Vagina (tissue), 2 donors: ENCODE data around the gene DBF4B. TPM values are rescaled to one million over a fixed set of nuclear protein-coding genes. Genes with fewer than 3 reads are reported as not detected.

Experiments used
- DNase-seq, 2 donors: peaks; one replicate each; pipeline ENCODE4 v3.0.0-alpha.2; 2017; ENCODE audit errors: extremely low spot score in 2 of 2
- H3K27ac ChIP-seq: fragments of 200-600 bp; sonication (generic); one replicate; pipeline ENCODE4 v1.5.1; 2019
- H3K27me3 ChIP-seq: fragments of 200-600 bp; sonication (generic); one replicate; pipeline ENCODE4 v1.5.1; 2019
- H3K36me3 ChIP-seq, 2 donors: fragments of 200-600 bp; sonication (generic); one replicate each; pipeline ENCODE4 v1.5.1; 2017 to 2019
- H3K4me1 ChIP-seq: fragments of 200-600 bp; sonication (generic); one replicate; pipeline ENCODE4 v1.5.1; 2019
- H3K4me3 ChIP-seq, 2 donors: fragments of 200-600 bp; sonication (generic); 1 replicate in 1 of 2; 2 replicates in 1 of 2; pipeline ENCODE4 v1.5.1; 2016 to 2019
- H3K9me3 ChIP-seq: fragments of 200-600 bp; sonication (generic); one replicate; pipeline ENCODE4 v1.5.1; 2019
- POLR2A ChIP-seq, 2 donors: fragments of 450-650 bp; IDR thresholded peaks; one replicate each; pipeline ENCODE4 v1.6.1; 2017; ENCODE audit warnings: antibody characterized with exemption in 2 of 2, mild to moderate bottlenecking in 2 of 2, moderate library complexity in 2 of 2
- POLR2AphosphoS5 ChIP-seq, 2 donors: sonication (generic); formaldehyde crosslinking; IDR thresholded peaks; one replicate each; pipeline ENCODE4 v1.9.0; 2017; ENCODE audit warnings: antibody characterized with exemption in 2 of 2, mild to moderate bottlenecking in 2 of 2, low read depth in 1 of 2; ENCODE audit not compliant: insufficient read depth in 1 of 2
- intact Hi-C: fragments of 100-400 bp; cut with DNase I; formaldehyde crosslinking; loops from one replicate; pipeline ENCODE4 v1.15.1; 2023
- total RNA-seq: library from RNA; depleted of rRNA; stranded (reverse); fragments of >200 nt; gene quantifications from one replicate; pipeline ENCODE4 v1.2.3, GENCODE V29; 2016
- TF ChIP-seq, protein P1 (sequence below), 3 experiments: fragments of 450-650 bp in 2 of 3; fragments of 200-600 bp in 1 of 3; sonication (generic) in 1 of 3; IDR thresholded peaks; one replicate each; pipeline ENCODE4 v1.5.1; 2017 to 2019; ENCODE audit warnings: antibody characterized with exemption in 3 of 3, mild to moderate bottlenecking in 2 of 3, moderate library complexity in 2 of 3

The DBF4B gene
- total RNA-seq, 1 donor from 2014 or later = 4.7 TPM

DNA sequence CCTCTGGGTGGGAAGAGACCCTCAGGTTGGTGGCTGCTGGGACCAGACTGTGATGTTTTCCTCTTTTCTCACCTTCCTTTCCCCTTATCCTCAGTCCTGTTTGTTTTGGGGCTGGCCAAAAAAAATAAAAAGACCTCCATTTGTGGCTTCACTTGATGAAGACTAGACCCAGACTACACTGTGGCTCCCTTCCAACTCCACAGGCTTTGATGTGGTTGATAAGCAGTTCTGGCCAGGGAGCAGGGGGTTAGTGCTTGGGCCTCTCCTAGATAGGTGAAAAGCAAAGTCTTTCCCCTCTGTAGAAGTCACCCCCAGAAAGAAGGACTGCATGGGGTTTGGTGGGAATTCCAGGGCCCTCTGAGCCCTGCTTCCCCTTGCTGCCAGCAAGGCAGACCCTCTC is 39.1 kb downstream of the DBF4B start:
- Histone ChIP-seq H3K27me3 (no peaks in the 10 kb centered on the region), H3K4me3 (no peak overlapping the region), H3K9me3 (no peaks in the 10 kb centered on the region), H3K4me1 (no peaks in the 10 kb centered on the region), H3K27ac (no peak overlapping the region), H3K36me3 (no peaks in the 10 kb centered on the region)
- intact Hi-C loops = no loop called here
- TF ChIP-seq POLR2A (IDR thresholded peaks at IDR 0.05) (no peak), POLR2AphosphoS5 (IDR thresholded peaks at IDR 0.05; ENCODE audit: insufficient read depth in 1 of 2, low read depth in 1 of 2) (no peak)
- TF ChIP-seq, protein P1, sequence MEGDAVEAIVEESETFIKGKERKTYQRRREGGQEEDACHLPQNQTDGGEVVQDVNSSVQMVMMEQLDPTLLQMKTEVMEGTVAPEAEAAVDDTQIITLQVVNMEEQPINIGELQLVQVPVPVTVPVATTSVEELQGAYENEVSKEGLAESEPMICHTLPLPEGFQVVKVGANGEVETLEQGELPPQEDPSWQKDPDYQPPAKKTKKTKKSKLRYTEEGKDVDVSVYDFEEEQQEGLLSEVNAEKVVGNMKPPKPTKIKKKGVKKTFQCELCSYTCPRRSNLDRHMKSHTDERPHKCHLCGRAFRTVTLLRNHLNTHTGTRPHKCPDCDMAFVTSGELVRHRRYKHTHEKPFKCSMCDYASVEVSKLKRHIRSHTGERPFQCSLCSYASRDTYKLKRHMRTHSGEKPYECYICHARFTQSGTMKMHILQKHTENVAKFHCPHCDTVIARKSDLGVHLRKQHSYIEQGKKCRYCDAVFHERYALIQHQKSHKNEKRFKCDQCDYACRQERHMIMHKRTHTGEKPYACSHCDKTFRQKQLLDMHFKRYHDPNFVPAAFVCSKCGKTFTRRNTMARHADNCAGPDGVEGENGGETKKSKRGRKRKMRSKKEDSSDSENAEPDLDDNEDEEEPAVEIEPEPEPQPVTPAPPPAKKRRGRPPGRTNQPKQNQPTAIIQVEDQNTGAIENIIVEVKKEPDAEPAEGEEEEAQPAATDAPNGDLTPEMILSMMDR (IDR thresholded peaks at IDR 0.05) = no peak
- no peak for DNase-seq

DNA sequence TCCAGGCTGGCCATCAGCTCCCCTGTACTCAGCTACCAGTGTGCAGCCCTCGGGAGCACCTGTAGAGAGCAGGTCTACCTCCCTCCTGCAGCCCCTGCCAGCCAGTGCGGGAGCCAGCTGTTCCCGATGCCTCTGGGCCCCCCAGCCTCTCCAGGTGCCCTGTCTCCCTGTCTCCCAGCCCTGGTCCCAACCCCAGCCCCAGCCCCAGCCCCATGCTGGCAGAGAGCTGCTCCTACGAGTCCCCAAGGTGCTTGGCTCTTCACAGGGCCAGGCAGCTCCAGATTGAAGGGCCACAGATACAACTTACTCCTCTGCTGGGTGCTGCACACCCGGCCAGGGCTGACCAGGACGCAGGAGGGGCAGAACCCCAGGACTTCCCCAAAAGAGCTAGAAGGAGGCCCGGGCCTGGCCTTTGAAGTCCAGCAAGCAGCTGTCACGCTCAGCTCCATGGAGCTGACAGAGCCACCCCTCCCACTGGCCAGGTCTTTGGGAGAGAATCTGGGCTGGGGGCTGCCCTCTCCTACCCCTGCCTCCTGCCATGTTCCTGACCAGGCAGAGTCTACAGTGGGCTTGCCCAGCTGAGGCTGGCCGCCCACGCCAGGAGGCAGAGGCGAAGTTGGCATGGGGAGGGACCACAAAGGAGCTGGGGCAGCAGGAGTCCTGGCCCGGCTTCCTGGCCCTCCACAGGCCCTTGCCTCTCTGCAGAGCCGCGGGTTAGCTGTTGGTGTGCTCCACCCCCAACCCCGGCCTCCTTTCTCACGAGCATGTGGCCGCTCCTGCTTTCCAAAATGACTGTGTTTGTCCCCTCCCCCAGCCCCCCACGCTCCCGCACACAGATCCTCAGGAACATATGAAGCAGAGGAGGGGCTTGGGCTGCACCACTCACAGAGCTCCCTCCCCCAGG is 40.9 kb downstream of the DBF4B start:
- Histone ChIP-seq H3K4me1 (no peaks in the 10 kb centered on the region), H3K9me3 (no peaks in the 10 kb centered on the region), H3K4me3 (peak overlapping the region; percentile 21 to 28), H3K27me3 (no peaks in the 10 kb centered on the region), H3K36me3 (no peaks in the 10 kb centered on the region), H3K27ac (no peak overlapping the region)
- TF ChIP-seq POLR2AphosphoS5 (IDR thresholded peaks at IDR 0.05; ENCODE audit: insufficient read depth in 1 of 2, low read depth in 1 of 2) = no peak
- TF ChIP-seq POLR2A (IDR thresholded peaks at IDR 0.05) = no peak
- TF ChIP-seq, protein P1 (IDR thresholded peaks at IDR 0.05) = no peak
- intact Hi-C loops = no loop called here
- DNase-seq = no peak

DNA sequence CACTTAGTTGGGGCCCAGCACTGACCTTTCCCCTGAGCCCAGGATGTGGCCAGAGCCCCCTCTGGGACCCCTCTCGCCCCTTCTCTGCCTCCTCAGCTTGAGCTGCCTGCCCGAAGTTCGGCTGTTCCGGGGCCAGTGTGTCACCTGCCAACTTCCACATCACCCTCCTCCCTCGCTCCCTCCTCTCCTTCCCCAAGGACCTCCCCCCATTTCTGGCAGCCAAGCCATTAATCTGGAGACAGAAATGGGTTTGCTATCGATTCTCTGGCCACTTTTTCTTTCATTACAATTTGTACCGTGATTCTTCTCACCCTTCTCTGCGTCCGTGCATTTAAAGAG is 41.5 kb downstream of the DBF4B start:
- no peaks in the 10 kb centered on the region for H3K4me1 ChIP-seq
- intact Hi-C loops = no loop called here
- no peaks in the 10 kb centered on the region for H3K27me3 ChIP-seq
- DNase-seq = no peak
- no peak overlapping the region for H3K27ac ChIP-seq
- TF ChIP-seq POLR2AphosphoS5 (IDR thresholded peaks at IDR 0.05; ENCODE audit: insufficient read depth in 1 of 2, low read depth in 1 of 2) (no peak), POLR2A (IDR thresholded peaks at IDR 0.05) (no peak)
- TF ChIP-seq, protein P1 (IDR thresholded peaks at IDR 0.05) = no peak
- H3K36me3 ChIP-seq = no peaks in the 10 kb centered on the region
- H3K9me3 ChIP-seq = no peaks in the 10 kb centered on the region
- H3K4me3 ChIP-seq = peak overlapping the region; percentile 21 to 28

DNA sequence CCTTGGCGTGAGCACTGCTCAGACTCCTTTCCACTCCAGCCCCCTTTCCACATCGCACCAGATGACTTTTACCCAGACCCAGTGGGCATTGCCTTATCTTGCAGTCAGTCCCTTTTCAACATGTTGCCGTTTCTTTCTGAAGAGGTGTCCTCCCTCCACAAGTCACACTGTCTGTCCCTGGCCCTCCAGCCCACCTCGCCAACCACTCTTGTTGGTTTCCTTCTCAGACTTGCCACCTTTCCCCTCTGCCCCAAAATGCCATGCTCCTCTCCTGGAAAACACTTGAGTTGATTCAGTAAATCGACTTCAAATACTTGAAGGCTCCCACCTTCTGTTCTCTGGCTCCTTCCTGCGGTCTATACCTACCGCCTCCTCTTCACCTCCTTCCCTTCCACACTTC is 42.9 kb downstream of the DBF4B start:
- H3K36me3 ChIP-seq = no peaks in the 10 kb centered on the region
- DNase-seq = no peak
- no peaks in the 10 kb centered on the region for H3K27me3 ChIP-seq
- intact Hi-C loops = no loop called here
- no peak overlapping the region for H3K27ac ChIP-seq
- no peak overlapping the region for H3K4me3 ChIP-seq
- TF ChIP-seq, protein P1 (IDR thresholded peaks at IDR 0.05) = no peak
- TF ChIP-seq POLR2A (IDR thresholded peaks at IDR 0.05) = no peak
- no peak for TF ChIP-seq POLR2AphosphoS5 (IDR thresholded peaks at IDR 0.05; ENCODE audit: insufficient read depth in 1 of 2, low read depth in 1 of 2)
- H3K4me1 ChIP-seq = no peaks in the 10 kb centered on the region
- H3K9me3 ChIP-seq = no peaks in the 10 kb centered on the region

DNA sequence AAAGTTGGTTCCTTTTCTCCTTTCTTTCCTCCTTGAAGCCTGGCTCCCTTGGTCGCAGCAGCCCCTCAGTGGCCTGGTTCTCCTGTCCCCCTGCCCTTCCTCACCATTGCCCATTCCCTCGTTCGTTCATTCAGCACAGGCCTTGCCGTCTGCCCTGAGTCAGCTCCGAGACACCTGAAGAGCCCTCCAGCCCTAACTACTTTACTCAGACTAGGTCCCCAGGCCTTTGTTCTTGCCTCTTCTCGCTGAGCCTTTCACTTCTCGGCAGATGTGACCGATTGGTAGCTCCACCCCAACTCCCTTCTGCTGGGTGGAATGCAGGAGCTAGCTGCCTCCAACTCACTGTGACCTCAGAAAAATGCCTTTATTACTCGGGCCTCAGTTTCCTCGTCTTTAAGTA is 43.3 kb downstream of the DBF4B start:
- TF ChIP-seq POLR2AphosphoS5 (IDR thresholded peaks at IDR 0.05; ENCODE audit: insufficient read depth in 1 of 2, low read depth in 1 of 2) (no peak), POLR2A (IDR thresholded peaks at IDR 0.05) (no peak)
- TF ChIP-seq, protein P1 (IDR thresholded peaks at IDR 0.05) = no peak
- Histone ChIP-seq H3K27me3 (no peaks in the 10 kb centered on the region), H3K9me3 (no peaks in the 10 kb centered on the region), H3K27ac (no peak overlapping the region), H3K36me3 (no peaks in the 10 kb centered on the region), H3K4me1 (no peaks in the 10 kb centered on the region), H3K4me3 (no peak overlapping the region)
- DNase-seq = no peak
- intact Hi-C loops = no loop called here
